ENCODE data around the gene STX2.

Gene STX2

DNA sequence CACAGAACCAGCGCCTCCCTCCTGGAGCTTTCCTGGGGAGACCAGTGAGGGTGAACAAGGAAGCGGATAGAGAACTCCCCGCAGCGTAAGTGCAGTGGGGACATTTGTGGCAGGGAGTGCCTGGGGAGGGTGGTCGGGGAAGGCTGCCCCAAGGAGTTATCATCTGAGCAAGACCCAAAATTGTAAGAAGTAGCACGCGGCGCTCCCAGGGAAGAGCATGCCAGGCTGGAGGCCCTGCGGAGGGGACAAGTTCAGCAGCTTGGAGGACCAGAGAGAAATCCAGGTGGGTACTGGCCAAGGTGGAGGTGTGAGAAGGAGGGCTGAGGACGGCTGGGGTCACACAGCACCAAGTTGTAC lies 76.8 kb downstream of the STX2 start:
- Histone ChIP-seq H3K79me2 (ENCODE audit: insufficient read depth, low read length) (no peaks in the 10 kb centered on the region), H3K9ac (ENCODE audit: low read length) (peak overlapping the region; percentile 19; the same call in 1 of the 2 replicates), H3F3A (ENCODE audit: insufficient read depth) (no peaks in the 10 kb centered on the region), H3K4me2 (ENCODE audit: low read depth, low read length, poor library complexity, severe bottlenecking) (peak overlapping the region; percentile 43), H3K9me2 (replicated peaks; ENCODE audit: insufficient read depth, low read length) (no peaks in the 10 kb centered on the region), H3K27me3 (ENCODE audit: low read length) (no peaks in the 10 kb centered on the region), H3K9me3 (ENCODE audit: insufficient read depth, low read length) (peaks cover 18% of the 10 kb centered on the region; the same call in 1 of the 2 replicates), H3K27ac (ENCODE audit: low read depth, low read length) (no peak overlapping the region), H4K20me1 (ENCODE audit: low read depth, low read length) (no peaks in the 10 kb centered on the region), H3K36me3 (ENCODE audit: low read length) (no peaks in the 10 kb centered on the region), H3K4me3 (ENCODE audit: insufficient read depth, low read length, poor library complexity, severe bottlenecking) (no peak overlapping the region), H2AFZ (ENCODE audit: low read depth, low read length, severe bottlenecking) (peak overlapping the region; percentile 72)
- no peak for TF ChIP-seq EZH2phosphoT487 (conservative IDR thresholded peaks at IDR 0.05; ENCODE audit: low read length)
- TF ChIP-seq CTCF (IDR thresholded peaks at IDR 0.05; ENCODE audit: insufficient read depth, low read length, poor library complexity, severe bottlenecking) = no peak

DNA sequence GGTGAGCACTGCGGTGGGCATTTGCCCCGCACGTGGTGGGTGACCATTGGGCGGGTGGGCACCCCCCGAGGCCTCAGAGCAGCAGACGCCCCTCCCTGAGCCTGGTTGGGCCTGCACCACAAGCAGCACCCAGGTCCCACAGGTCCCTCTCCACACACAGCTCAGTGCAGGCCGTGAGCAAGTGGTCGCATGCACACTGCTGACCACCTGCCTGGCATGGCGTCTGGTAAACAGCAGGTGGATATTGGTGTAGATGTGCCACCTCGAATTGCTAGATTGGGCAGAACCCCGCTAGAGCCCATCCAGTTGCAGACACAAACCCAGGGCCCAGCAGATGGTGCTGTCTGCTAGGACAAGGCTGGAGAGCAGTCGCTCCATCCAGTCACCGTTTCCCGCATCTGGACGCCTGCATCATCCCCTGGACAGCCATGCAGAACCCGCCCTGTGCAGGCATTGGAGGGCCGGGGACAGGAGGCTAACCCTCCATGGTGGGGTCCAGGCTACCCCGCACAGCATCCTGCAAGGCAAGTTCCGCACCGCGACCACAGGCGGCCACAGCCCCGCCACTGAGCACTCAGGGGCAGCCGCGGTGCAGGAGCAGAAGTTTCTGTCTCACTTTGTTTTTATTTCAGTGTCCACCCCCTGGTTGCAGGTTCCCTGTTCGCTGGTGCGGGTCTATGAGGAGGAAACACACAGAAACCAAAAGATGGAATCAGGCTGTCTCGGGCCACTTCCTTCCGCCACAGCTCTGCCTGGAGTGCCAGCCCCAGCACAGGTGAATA lies 77.3 kb downstream of the STX2 start:
- H3K36me3 ChIP-seq (ENCODE audit: low read length) = no peaks in the 10 kb centered on the region
- TF ChIP-seq CTCF (IDR thresholded peaks at IDR 0.05; ENCODE audit: insufficient read depth, low read length, poor library complexity, severe bottlenecking) (peak; percentile 49), EZH2phosphoT487 (conservative IDR thresholded peaks at IDR 0.05; ENCODE audit: low read length) (no peak)
- H4K20me1 ChIP-seq (ENCODE audit: low read depth, low read length) = no peaks in the 10 kb centered on the region
- H3K4me3 ChIP-seq (ENCODE audit: insufficient read depth, low read length, poor library complexity, severe bottlenecking) = no peak overlapping the region
- peak overlapping the region; percentile 72 for H2AFZ ChIP-seq (ENCODE audit: low read depth, low read length, severe bottlenecking)
- H3F3A ChIP-seq (ENCODE audit: insufficient read depth) = no peaks in the 10 kb centered on the region
- no peaks in the 10 kb centered on the region for H3K9me2 ChIP-seq (replicated peaks; ENCODE audit: insufficient read depth, low read length)
- no peak overlapping the region for H3K27ac ChIP-seq (ENCODE audit: low read depth, low read length)
- peak overlapping the region; percentile 43 for H3K4me2 ChIP-seq (ENCODE audit: low read depth, low read length, poor library complexity, severe bottlenecking)
- H3K79me2 ChIP-seq (ENCODE audit: insufficient read depth, low read length) = no peaks in the 10 kb centered on the region
- H3K9ac ChIP-seq (ENCODE audit: low read length) = peak overlapping the region; percentile 19; the same call in 1 of the 2 replicates
- peaks cover 18% of the 10 kb centered on the region; the same call in 1 of the 2 replicates for H3K9me3 ChIP-seq (ENCODE audit: insufficient read depth, low read length)
- H3K27me3 ChIP-seq (ENCODE audit: low read length) = no peaks in the 10 kb centered on the region

DNA sequence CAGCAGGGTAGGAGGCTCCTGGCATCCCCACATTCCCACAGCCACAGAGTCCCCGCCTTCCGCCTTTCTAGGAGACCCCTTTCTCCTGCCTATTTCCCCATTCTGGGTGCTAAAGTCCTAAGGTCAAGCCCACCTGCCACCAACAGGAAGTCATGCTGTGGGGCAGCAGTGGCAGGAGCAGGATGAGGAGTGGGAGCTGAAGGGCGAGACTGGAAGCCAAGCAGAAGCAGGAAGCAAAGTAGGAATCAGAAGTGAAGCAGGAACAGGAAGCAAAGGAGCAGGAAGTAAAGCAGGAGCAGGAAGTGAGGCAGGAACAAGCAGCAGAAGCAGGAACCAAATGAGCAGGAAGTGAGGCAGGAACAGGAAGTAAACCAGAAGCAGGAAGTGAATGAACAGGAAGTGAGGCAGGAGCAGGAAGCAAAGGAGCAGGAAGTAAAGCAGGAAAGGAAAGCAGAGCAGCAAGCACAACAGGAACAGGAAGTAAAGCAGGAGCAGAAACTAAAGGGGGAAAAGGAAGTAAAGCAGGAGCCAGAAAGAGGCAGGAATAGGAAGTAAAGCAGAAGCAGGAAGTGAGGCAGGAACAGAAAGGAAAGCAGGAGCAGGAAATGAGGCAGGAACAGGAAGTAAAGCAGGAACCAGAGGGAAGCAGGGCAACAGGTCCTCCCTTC lies 84.7 kb downstream of the STX2 start:
- no peaks in the 10 kb centered on the region for H3K36me3 ChIP-seq (ENCODE audit: low read length)

More for the DNA sequence above, 84.7 kb downstream of the STX2 start:
- no peaks in the 10 kb centered on the region for H3K27me3 ChIP-seq (ENCODE audit: low read length)
- 0 out of 2 replicates have a peak overlapping the region, but pooled peaks have one; percentile 15 for H3K9ac ChIP-seq (ENCODE audit: low read length)
- H3K79me2 ChIP-seq (ENCODE audit: insufficient read depth, low read length) = no peaks in the 10 kb centered on the region
- no peaks in the 10 kb centered on the region for H3K9me2 ChIP-seq (replicated peaks; ENCODE audit: insufficient read depth, low read length)
- H3K27ac ChIP-seq (ENCODE audit: low read depth, low read length) = peak overlapping the region; percentile 63
- H3K9me3 ChIP-seq (ENCODE audit: insufficient read depth, low read length) = peaks cover 4% of the 10 kb centered on the region; the same call in 1 of the 2 replicates
- H3K4me2 ChIP-seq (ENCODE audit: low read depth, low read length, poor library complexity, severe bottlenecking) = peak overlapping the region; percentile 37
- no peaks in the 10 kb centered on the region for H4K20me1 ChIP-seq (ENCODE audit: low read depth, low read length)
- 0 out of 2 replicates have a peak, but pooled peaks cover 9% of the 10 kb centered on the region for H3F3A ChIP-seq (ENCODE audit: insufficient read depth)
- no peak for TF ChIP-seq EZH2phosphoT487 (conservative IDR thresholded peaks at IDR 0.05; ENCODE audit: low read length)
- TF ChIP-seq CTCF (IDR thresholded peaks at IDR 0.05; ENCODE audit: insufficient read depth, low read length, poor library complexity, severe bottlenecking) = no peak
- H2AFZ ChIP-seq (ENCODE audit: low read depth, low read length, severe bottlenecking) = peak overlapping the region; percentile 96
- H3K4me3 ChIP-seq (ENCODE audit: insufficient read depth, low read length, poor library complexity, severe bottlenecking) = peak overlapping the region; percentile 42

Measured in SU-DHL-6 (cell line).